ENCODE results near the gene CARD19.
"Not testable (repeated sequence)": the region's sequence is repeated elsewhere in the genome, so short reads cannot be mapped to it uniquely, and the experiment has no call there.

The CARD19 gene

GRCh38 chr9:93107151-93107824 lies 11.3 kb downstream of the CARD19 start:
- DNase-seq (ENCODE audit: low read depth), result no peak

- no peak for DNase-seq (ENCODE audit: low read depth)
Measured at GRCh38 chr9:93107825-93108161, 11.8 kb downstream of the CARD19 start.

DNA sequence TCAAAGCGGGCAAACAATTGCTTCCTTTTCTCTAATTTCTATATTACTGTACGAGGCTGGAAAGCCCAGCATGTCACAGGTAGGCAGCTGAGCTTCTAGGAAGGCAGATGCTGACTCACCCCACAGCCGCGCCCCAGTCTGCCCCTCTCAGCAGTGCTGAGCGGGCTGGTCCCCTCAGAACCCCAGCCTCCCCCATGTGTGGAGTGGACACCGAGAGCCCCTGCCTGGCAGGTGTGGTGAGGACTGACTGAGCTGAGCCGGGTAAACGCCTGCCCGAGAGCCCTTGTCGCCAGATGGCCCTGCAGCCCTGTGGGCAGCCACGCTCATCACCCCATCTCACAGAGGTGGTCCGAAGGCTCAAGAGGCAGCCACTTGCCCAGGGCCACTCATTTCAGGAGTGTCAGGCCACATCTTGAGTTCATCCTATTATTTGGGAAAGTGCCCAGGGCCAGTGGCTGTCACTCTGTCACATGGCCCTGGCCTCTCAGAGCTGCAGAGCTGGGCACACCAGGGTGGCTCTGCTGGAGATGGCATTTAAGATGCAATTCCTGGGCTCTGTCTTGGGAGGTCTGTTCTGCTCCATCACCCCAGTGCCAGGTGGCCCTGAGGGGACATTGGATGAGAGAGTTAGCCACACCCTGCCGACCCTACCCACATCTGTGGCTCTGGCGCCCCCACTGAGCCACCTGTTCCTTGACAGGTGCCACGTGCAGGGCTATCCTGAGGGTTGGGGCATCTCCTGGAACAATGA lies 12.4 kb downstream of the CARD19 start:
- no peak for DNase-seq (ENCODE audit: low read depth)

DNA sequence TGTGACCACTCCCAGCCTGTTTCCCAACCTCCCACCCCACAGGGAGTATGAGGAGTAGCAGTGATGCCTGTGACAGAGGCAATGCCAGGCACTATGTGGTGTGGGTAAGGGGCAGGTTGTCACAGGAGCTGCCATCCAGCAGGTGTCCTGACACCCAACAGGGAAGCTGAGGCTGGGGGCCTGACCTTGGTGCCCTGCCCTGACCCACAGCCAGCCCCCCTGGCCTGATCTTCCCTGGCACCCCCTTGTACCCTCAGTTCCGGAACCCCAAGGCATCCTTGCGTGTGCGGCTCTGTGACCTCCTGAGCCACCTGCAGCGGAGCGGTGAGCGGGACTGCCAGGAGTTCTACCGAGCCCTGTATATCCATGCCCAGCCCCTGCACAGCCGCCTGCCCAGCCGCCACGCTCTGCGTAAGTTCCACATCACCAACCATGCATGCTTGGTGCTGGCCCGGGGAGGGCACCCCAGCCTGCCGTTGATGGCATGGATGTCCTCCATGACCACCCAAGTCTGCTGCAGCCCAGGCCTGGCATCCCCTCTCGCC lies 14.4 kb downstream of the CARD19 start:
- DNase-seq (ENCODE audit: low read depth), result no peak

GRCh38 chr9:93111001-93111370 lies 15.0 kb downstream of the CARD19 start:
- no peak for DNase-seq (ENCODE audit: low read depth)

- DNase-seq (ENCODE audit: low read depth), result no peak
Measured at GRCh38 chr9:93111371-93112115, 15.5 kb downstream of the CARD19 start.

DNA sequence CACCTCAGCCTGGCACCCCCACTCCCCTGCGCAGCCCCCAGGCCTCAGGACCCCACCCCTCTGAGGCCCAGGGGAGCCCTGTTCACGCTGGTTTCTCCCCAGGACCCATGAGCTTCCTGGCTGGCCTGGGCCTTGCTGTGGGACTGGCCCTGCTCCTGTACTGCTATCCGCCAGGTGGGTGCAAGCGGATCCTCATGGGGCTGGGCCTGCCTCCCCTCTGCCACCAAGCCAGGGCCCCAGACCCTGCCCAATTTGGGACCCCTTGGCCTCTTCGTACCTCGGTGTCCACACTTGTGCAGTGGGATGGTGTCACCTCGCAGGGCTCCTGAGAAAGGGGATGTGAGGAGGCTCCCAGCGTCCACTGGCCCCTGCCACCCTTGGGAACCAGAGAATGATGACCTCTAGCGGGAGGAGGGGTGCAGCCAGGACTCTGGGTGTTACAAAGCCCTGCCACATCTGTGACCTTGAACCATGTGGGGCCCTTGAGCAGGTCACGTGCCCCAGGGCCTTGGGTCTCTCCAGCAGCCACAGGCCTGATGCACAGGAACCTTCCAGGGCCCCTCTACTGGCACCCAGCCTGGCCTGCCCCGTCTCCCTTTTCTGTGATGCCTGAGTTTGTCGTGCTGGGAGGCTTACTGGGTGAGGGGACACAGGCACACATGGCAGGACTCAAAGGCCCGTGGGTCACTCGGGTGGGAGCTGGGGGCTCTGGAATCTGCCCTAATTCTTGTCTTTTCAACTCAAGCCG lies 16.3 kb downstream of the CARD19 start:
- no peak for DNase-seq (ENCODE audit: low read depth)

- no peak for DNase-seq (ENCODE audit: low read depth)
Measured at GRCh38 chr9:93112864-93113389, 16.9 kb downstream of the CARD19 start.

- no peak for DNase-seq (ENCODE audit: low read depth)
Measured at GRCh38 chr9:93114169-93114983, 18.4 kb downstream of the CARD19 start.

- DNase-seq (ENCODE audit: low read depth), result no peak
Measured at GRCh38 chr9:93114984-93115335, 18.9 kb downstream of the CARD19 start.

- no peak for DNase-seq (ENCODE audit: low read depth)
Measured at GRCh38 chr9:93115486-93116071, 19.6 kb downstream of the CARD19 start.

DNA sequence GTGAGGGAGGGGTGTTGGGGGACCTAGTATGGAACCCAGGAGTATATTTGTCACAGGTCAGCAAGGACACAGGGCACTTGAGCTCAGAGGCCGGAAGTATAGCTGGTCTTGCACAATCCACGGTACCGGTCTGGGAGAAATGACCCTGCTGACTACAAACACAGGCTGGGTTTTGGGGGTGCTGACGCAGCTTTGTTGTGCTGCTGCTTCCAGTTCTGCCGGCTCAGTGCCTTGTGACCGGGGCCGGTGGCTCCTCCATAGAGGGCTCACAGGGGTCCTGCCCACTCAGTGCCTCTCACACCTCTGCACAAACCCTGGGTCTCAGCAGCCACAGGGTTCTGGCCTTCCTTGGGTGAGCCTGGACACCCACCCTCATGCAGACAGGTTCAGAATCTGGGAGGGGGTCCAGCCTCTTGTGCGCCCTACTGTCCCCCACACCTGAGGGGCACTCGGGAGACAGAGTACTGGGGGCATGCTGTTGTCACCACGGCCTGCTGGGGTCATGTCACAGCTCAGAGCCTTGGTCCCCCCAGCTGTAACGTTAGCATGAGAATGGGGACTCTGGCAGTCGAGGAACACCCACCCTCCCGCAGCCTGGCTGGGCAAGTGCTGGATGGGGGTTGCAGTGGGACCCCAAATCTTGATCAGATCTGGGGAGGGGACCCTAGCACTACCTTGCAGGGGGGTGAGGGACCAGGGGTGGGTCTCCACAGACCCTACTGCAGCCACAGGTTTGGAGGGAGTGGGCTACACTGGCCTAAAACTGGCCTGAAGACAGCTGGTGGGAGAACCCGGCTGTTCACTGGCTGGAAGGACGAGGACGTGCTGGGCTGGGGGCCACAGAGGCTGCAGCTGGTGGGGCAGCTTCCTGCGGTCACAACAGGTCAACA lies 20.3 kb downstream of the CARD19 start:
- DNase-seq (ENCODE audit: low read depth), result no peak

DNA sequence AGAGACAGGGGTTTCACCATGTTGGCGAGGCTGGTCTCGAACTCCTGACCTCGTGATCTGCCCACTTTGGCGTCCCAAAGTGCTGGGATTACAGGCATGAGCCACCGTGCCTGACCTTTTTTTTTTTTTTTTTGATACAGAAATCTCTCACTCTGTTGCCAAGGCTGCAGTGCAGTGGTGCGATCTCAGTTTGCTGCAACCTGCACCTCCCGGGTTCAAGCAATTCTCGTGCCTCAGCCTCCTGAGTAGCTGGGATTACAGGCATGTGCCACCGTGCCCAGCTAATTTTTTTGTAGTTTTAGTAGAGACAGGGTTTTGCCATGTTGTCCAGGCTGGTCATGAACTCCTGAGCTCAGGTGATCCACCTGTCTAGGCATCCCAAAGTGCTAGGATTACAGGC lies 21.5 kb downstream of the CARD19 start:
- DNase-seq (ENCODE audit: low read depth), result not testable (repeated sequence)

DNA sequence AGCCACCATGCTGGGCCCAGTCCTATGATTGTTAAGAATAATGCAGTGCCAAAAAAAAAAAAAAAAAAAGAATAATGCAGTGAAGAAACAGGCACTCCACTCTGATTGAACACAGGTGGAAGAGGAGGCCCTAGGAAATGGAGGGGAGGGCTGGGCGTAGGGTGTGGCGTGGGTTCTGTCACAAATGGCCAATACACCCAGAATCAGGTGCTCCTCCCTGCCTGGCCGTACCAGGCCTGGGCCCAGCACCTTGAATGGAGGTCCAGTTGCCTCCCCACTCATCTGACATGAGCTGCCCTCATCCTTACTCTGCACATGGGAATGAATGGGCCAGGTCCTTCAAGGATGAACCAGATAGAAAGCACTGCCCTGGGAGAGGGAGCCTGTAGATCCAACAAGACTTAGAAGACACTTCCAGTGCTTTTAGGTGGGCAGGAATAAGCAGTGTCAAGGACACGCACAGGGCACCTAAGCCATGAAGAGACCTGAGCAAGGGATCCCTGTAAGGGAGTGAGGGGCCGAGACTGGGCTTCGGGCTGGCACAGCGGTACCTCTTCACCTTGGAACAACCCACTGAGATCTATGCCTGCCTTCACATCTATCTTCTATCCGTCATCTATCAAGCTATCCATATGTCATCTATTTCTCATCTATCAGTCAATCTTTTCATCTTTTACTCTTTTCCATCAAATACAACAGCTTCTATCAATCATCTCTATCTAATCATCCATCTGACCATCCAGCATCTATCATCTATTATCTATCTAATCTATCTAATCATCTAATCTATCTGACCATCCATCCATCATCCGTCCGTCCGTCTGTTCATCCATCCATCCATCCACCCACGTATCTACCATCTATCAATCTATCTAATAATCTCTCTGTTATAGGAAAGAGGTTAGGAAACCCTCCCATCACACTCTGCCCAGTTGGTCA lies 22.2 kb downstream of the CARD19 start:
- no peak for DNase-seq (ENCODE audit: low read depth)

GRCh38 chr9:93118863-93119702 lies 23.1 kb downstream of the CARD19 start:
- DNase-seq (ENCODE audit: low read depth), result no peak

- no peak for DNase-seq (ENCODE audit: low read depth)
Measured at GRCh38 chr9:93119703-93119952, 23.6 kb downstream of the CARD19 start.

DNA sequence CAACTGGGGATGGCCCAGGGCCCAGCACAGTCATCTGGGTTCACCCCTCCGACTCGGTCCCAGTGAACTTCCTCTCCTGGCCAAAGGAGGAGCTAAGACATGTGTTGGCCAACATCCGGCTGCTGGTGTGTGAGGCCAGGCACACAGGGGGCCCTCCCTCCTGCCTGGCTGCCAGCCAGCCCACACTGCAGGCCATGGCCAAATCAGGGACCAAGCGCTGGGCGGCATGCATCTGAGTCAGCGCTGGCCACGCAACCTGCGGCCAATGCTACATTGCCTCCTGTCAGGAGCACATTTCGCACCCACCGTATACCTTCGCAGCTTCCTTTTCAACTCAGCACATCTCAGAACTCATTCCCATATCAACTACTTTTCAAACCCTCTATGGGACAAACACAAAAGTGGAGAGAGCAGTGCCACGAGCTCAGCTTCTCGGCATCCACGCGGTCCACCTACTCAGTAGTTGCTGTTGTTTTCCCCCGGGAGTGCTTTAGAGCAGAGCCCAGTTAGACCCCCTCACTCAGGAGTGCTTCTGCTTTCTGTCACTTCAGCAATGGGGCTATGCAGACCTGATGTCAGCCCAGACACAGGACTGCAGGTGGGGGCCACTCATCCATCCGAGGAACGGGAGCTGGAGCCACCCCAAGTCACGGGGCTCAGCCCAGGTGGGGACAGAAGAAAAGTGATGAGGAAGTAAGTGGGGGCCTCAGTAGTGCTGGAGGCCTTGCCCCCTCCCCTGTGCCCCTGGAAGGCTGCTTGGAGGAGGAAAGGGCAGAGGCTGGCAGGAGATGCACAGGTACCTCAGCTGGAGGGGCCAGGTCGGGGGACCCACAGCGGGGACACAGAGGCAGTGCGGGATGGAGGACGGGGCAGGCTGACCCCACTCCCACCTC lies 24.2 kb downstream of the CARD19 start:
- DNase-seq (ENCODE audit: low read depth), result no peak

Data from stimulated activated CD8-positive, alpha-beta memory T cell treated with anti-CD3 and anti-CD28 coated beads, Interleukin-7, amount 100 ng/mL, for 24 hours (primary cell).